Measurements from ENCODE around the gene POMGNT1. TPM values are rescaled to one million over a fixed set of nuclear protein-coding genes. Genes with fewer than 3 reads are reported as not detected.
"Not testable (repeated sequence)": the region's sequence is repeated elsewhere in the genome, so short reads cannot be mapped to it uniquely, and the experiment has no call there.

POMGNT1 gene
- polyA plus RNA-seq (2013, experiment 1 of 4) = 84.0 TPM
- polyA plus RNA-seq (2013, experiment 2 of 4) = 89.2 TPM
- polyA plus RNA-seq (2013, experiment 3 of 4) = 76.3 TPM
- polyA plus RNA-seq (2013, experiment 4 of 4) = 89.0 TPM

- 1 to 2% methylated on average over 67 of the region's 67 CpGs for whole genome bisulfite sequencing, 2 experiments
- Histone ChIP-seq H3K4me3 (ENCODE audit: insufficient read depth, low read depth, low read length) (peak within 1 kb of the TSS; percentile 82), H3K36me3 (ENCODE audit: control insufficient read depth, insufficient read depth, low read length) (peaks cover 7% of the 10 kb centered on the region), H3K9me3 (ENCODE audit: control insufficient read depth, low read length) (no peaks in the 10 kb centered on the region), H3K4me1 (ENCODE audit: control insufficient read depth, insufficient read depth, low read length) (peaks cover 6% of the 10 kb centered on the region), H3K27me3 (ENCODE audit: control insufficient read depth, insufficient read depth, low read length, poor library complexity, severe bottlenecking) (no peaks in the 10 kb centered on the region), H3K27ac (ENCODE audit: insufficient read depth, low read depth, low read length, poor library complexity, severe bottlenecking) (peak within 1 kb of the TSS; percentile 47)
These were observed at the start of gene POMGNT1 for GRCh38 chr1:46197964-46198811. Gene POMGNT1 (minus strand): TSS chr1:46198434. CDS start chr1:46197821, 613 bp downstream.

DNA sequence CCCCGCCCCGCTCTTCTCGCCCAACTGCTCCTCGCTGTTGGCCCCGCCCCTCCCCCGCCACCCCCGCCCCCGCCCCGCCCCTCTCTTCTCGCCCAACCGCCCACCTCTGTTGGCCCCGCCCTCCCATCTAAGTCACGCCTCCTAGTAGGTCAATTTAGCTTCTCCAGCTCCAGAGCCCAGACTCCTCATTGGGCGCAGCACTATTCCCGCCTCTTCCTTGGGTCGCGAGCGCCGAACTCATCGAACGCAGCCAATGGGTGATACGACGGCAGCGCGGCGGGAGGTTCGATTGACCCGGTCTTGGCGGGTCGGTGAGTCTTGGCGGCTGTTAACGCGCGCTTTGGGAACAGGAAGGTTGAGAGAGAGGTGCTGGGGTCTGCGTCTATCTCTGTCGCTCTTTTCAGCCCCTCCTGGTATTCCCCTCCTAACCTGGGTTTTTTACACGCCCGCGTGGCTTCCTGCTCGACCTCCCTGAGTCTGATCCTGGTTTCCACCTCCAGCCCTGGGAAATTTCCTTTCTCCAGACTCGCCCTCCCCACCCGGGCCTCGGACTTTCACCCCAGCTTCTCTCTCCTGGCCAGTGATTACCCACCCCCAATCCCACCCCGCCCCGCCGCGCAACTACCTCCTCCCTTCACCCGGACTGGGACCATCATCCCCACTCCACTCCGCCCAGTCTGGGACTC, 49.3 kb upstream of the POMGNT1 start, which contains the start of gene RAD54L:
RAD54L (plus strand) TSS at position 328 of the 686 bp plus-strand sequence. CDS start 643 bp downstream, outside the sequence.
- Histone ChIP-seq H3K27ac (ENCODE audit: insufficient read depth, low read depth, low read length, poor library complexity, severe bottlenecking) (peak within 1 kb of the TSS; percentile 74), H3K36me3 (ENCODE audit: control insufficient read depth, insufficient read depth, low read length) (peaks cover 11% of the 10 kb centered on the region), H3K27me3 (ENCODE audit: control insufficient read depth, insufficient read depth, low read length, poor library complexity, severe bottlenecking) (peaks cover 6% of the 10 kb centered on the region), H3K4me1 (ENCODE audit: control insufficient read depth, insufficient read depth, low read length) (peaks cover 13% of the 10 kb centered on the region), H3K4me3 (ENCODE audit: insufficient read depth, low read depth, low read length) (peak within 1 kb of the TSS; percentile 70), H3K9me3 (ENCODE audit: control insufficient read depth, low read length) (no peaks in the 10 kb centered on the region)
- WGBS, 2 experiments = 0% methylated on average over 41 to 45 of the region's 49 CpGs

GRCh38 chr1:46246548-46247435, 48.6 kb upstream of the POMGNT1 start:
- H3K27me3 ChIP-seq (ENCODE audit: control insufficient read depth, insufficient read depth, low read length, poor library complexity, severe bottlenecking) = peaks cover 6% of the 10 kb centered on the region
- peaks cover 13% of the 10 kb centered on the region for H3K4me1 ChIP-seq (ENCODE audit: control insufficient read depth, insufficient read depth, low read length)
- peak overlapping the region; percentile 36 for H3K27ac ChIP-seq (ENCODE audit: insufficient read depth, low read depth, low read length, poor library complexity, severe bottlenecking)
- H3K4me3 ChIP-seq (ENCODE audit: insufficient read depth, low read depth, low read length) = peak overlapping the region; percentile 54
- H3K36me3 ChIP-seq (ENCODE audit: control insufficient read depth, insufficient read depth, low read length) = peaks cover 8% of the 10 kb centered on the region
- H3K9me3 ChIP-seq (ENCODE audit: control insufficient read depth, low read length) = no peaks in the 10 kb centered on the region
- WGBS, 2 experiments = 10 to 12% methylated on average over 31 to 34 of the region's 35 CpGs

DNA sequence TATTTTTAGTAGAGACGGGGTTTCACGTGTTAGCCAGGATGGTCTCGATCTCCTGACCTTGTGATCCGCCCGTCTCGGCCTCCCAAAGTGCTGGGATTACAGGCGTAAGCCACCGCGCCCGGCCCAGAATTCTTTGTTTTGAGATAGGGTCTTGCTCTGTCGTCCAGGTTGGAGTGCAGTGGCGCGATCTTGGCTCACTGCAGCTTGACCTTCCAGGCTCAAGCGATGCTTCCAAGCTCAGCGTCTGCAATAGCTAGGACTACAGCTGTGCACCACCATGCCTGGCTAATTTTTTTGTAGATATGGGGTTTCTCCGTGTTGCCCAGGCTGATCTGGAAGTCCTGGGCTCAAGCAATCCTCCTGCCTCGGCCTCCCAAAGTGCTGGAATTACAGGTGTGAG, 47.9 kb upstream of the POMGNT1 start:
- H3K9me3 ChIP-seq (ENCODE audit: control insufficient read depth, low read length); H3K4me3 ChIP-seq (ENCODE audit: insufficient read depth, low read depth, low read length); H3K27ac ChIP-seq (ENCODE audit: insufficient read depth, low read depth, low read length, poor library complexity, severe bottlenecking); H3K36me3 ChIP-seq (ENCODE audit: control insufficient read depth, insufficient read depth, low read length); H3K27me3 ChIP-seq (ENCODE audit: control insufficient read depth, insufficient read depth, low read length, poor library complexity, severe bottlenecking): not testable (repeated sequence)
- 93 to 94% methylated on average over 17 of the region's 17 CpGs for WGBS, 2 experiments
- H3K4me1 ChIP-seq (ENCODE audit: control insufficient read depth, insufficient read depth, low read length) = peaks cover 13% of the 10 kb centered on the region

DNA sequence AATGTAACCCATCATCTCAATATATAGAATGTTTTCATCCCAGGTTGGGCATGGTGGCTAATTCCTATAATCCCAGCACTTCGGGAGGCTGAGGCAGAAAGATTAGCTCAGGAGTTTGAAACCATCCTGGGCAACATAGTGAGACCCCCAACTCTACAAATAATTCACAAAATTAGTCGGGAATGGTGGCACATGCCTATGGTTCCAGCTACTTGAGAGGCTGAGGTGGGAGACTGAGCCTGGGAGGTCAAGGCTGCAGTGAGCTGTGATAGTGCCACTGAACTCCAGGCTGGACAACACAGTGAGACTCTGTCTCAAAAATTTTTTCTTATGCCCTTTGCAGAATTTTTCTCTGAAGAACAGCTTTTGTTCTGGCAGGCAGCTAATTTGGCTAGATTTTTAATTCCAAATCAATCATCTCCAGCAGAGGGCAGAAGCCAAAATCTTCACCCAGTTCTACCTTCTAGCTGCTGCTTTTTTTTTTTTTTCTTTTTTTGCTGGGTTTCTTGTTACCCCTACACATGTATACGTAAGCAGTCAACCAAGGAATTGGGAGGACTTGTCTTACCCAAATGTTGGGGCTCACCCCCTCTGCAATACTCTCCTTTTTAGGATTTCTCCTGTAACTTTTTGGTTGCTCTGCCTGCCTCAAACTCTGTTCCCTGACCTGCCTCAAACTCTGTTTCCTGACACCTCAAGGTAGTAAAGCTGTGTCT, 46.6 kb upstream of the POMGNT1 start:
- H3K4me3 ChIP-seq (ENCODE audit: insufficient read depth, low read depth, low read length) = no peak overlapping the region
- peaks cover 6% of the 10 kb centered on the region for H3K27me3 ChIP-seq (ENCODE audit: control insufficient read depth, insufficient read depth, low read length, poor library complexity, severe bottlenecking)
- H3K4me1 ChIP-seq (ENCODE audit: control insufficient read depth, insufficient read depth, low read length) = peaks cover 13% of the 10 kb centered on the region
- 78 to 85% methylated on average over 3 of the region's 3 CpGs for WGBS, 2 experiments
- H3K9me3 ChIP-seq (ENCODE audit: control insufficient read depth, low read length) = no peaks in the 10 kb centered on the region
- no peak overlapping the region for H3K27ac ChIP-seq (ENCODE audit: insufficient read depth, low read depth, low read length, poor library complexity, severe bottlenecking)
- H3K36me3 ChIP-seq (ENCODE audit: control insufficient read depth, insufficient read depth, low read length) = no peaks in the 10 kb centered on the region

- not testable (repeated sequence) for H3K4me1 ChIP-seq (ENCODE audit: control insufficient read depth, insufficient read depth, low read length); H3K4me3 ChIP-seq (ENCODE audit: insufficient read depth, low read depth, low read length); H3K27me3 ChIP-seq (ENCODE audit: control insufficient read depth, insufficient read depth, low read length, poor library complexity, severe bottlenecking); H3K27ac ChIP-seq (ENCODE audit: insufficient read depth, low read depth, low read length, poor library complexity, severe bottlenecking); H3K9me3 ChIP-seq (ENCODE audit: control insufficient read depth, low read length); H3K36me3 ChIP-seq (ENCODE audit: control insufficient read depth, insufficient read depth, low read length)
- WGBS, 2 experiments = 93 to 94% methylated on average over 3 of the region's 3 CpGs
These were observed 45.6 kb upstream of the POMGNT1 start for GRCh38 chr1:46243831-46244230.

DNA sequence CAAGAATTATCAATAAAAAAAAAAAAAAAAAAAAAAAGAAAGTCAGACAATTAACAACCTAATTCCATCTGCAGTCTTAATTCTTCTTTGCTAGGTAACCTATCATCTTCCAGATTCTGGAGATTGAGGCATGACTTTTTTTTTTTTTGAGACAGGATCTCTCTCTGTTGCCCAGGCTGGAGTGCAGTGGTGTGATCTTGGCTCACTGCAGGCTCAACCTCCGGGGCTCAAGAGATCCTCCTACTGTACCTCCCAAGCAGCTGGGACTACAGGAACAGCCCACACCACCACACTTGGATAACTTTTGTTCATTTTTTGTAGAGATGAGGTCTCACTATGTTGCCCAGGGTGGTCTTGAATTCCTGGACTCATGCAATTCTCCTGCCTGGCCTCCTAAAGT, 44.7 kb upstream of the POMGNT1 start:
- no peaks in the 10 kb centered on the region for H3K9me3 ChIP-seq (ENCODE audit: control insufficient read depth, low read length)
- no peaks in the 10 kb centered on the region for H3K36me3 ChIP-seq (ENCODE audit: control insufficient read depth, insufficient read depth, low read length)
- 96 to 100% methylated on average over 1 of the region's 1 CpG for WGBS, 2 experiments
- peaks cover 6% of the 10 kb centered on the region for H3K27me3 ChIP-seq (ENCODE audit: control insufficient read depth, insufficient read depth, low read length, poor library complexity, severe bottlenecking)
- no peak overlapping the region for H3K4me3 ChIP-seq (ENCODE audit: insufficient read depth, low read depth, low read length)
- H3K4me1 ChIP-seq (ENCODE audit: control insufficient read depth, insufficient read depth, low read length) = no peaks in the 10 kb centered on the region
- no peak overlapping the region for H3K27ac ChIP-seq (ENCODE audit: insufficient read depth, low read depth, low read length, poor library complexity, severe bottlenecking)

DNA sequence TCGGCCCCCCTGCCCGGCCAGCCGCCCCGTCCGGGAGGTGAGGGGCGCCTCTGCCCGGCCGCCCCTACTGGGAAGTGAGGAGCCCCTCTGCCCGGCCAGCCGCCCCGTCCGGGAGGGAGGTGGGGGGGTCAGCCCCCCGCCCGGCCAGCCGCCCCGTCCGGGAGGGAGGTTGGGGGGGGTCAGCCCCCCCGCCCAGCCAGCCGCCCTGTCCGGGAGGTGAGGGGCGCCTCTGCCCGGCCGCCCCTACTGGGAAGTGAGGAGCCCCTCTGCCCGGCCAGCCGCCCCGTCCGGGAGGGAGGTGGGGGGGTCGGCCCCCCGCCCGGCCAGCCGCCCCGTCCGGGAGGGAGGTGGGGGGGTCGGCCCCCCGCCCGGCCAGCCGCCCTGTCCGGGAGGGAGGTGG, 43.5 kb upstream of the POMGNT1 start:
- not testable (repeated sequence) for H3K27me3 ChIP-seq (ENCODE audit: control insufficient read depth, insufficient read depth, low read length, poor library complexity, severe bottlenecking); H3K4me1 ChIP-seq (ENCODE audit: control insufficient read depth, insufficient read depth, low read length); H3K4me3 ChIP-seq (ENCODE audit: insufficient read depth, low read depth, low read length); H3K27ac ChIP-seq (ENCODE audit: insufficient read depth, low read depth, low read length, poor library complexity, severe bottlenecking); H3K9me3 ChIP-seq (ENCODE audit: control insufficient read depth, low read length); H3K36me3 ChIP-seq (ENCODE audit: control insufficient read depth, insufficient read depth, low read length)
- WGBS, 2 experiments = 88 to 90% methylated on average over 11 of the region's 38 CpGs

GRCh38 chr1:46238865-46239264, 40.6 kb upstream of the POMGNT1 start:
- not testable (repeated sequence) for H3K36me3 ChIP-seq (ENCODE audit: control insufficient read depth, insufficient read depth, low read length); H3K9me3 ChIP-seq (ENCODE audit: control insufficient read depth, low read length); H3K27me3 ChIP-seq (ENCODE audit: control insufficient read depth, insufficient read depth, low read length, poor library complexity, severe bottlenecking); H3K4me1 ChIP-seq (ENCODE audit: control insufficient read depth, insufficient read depth, low read length); H3K4me3 ChIP-seq (ENCODE audit: insufficient read depth, low read depth, low read length); H3K27ac ChIP-seq (ENCODE audit: insufficient read depth, low read depth, low read length, poor library complexity, severe bottlenecking)
- WGBS, 2 experiments = 50 to 57% methylated on average over 1 of the region's 1 CpG

Data from ectodermal cell (in vitro differentiated cells).